Measurements from ENCODE around the gene CDH4.

- no peak for TF ChIP-seq POLR2A (IDR thresholded peaks at IDR 0.05; ENCODE audit: low read length)
- no peak for TF ChIP-seq GATA1 (IDR thresholded peaks at IDR 0.05; ENCODE audit: low read depth, low read length)
Observed at GRCh38 chr20:61668771-61669503, 416.9 kb downstream of the CDH4 start.
